Subcutaneous abdominal adipose tissue (tissue), 5 donors: ENCODE results near the gene CADPS2.
"Not testable (repeated sequence)": the region's sequence is repeated elsewhere in the genome, so short reads cannot be mapped to it uniquely, and the experiment has no call there.

Experiments used
- H3K27ac ChIP-seq: one replicate; pipeline ENCODE4 v1.7.0; 2013; ENCODE audit warnings: low read depth, mild to moderate bottlenecking, inconsistent platforms, low read length, moderate library complexity
- H3K27me3 ChIP-seq, 5 donors: one replicate each; pipeline ENCODE4 v1.7.0; 2013; ENCODE audit warnings: low read length in 5 of 5, inconsistent platforms in 1 of 5; ENCODE audit not compliant: control insufficient read depth in 5 of 5, insufficient read depth in 4 of 5
- H3K36me3 ChIP-seq, 5 donors: one replicate each; pipeline ENCODE4 v1.7.0; 2013; ENCODE audit warnings: low read length in 5 of 5; ENCODE audit not compliant: control insufficient read depth in 5 of 5, insufficient read depth in 5 of 5
- H3K4me1 ChIP-seq, 5 donors: one replicate each; pipeline ENCODE4 v1.7.0; 2013; ENCODE audit warnings: low read length in 5 of 5, mild to moderate bottlenecking in 3 of 5, moderate library complexity in 1 of 5; ENCODE audit not compliant: control insufficient read depth in 5 of 5, insufficient read depth in 5 of 5
- H3K4me3 ChIP-seq, 5 donors: one replicate each; pipeline ENCODE4 v1.7.0; 2013; ENCODE audit warnings: low read length in 5 of 5, low read depth in 1 of 5
- H3K9ac ChIP-seq, 5 donors: one replicate each; pipeline ENCODE4 v1.7.0; 2013; ENCODE audit warnings: low read length in 5 of 5, mild to moderate bottlenecking in 4 of 5, moderate library complexity in 3 of 5
- H3K9me3 ChIP-seq, 5 donors: one replicate each; pipeline ENCODE4 v1.7.0; 2013; ENCODE audit warnings: low read length in 5 of 5; ENCODE audit not compliant: control insufficient read depth in 5 of 5
- donor health status: healthy.
- donor health status: healthy.
- donor health status: healthy.
- donor health status: healthy.
- donor health status: healthy.

The CADPS2 gene

GRCh38 chr7:122672536-122672935 lies 213.7 kb downstream of the CADPS2 start:
- H3K27me3 ChIP-seq: no peaks in the 10 kb centered on the region
- H3K9ac ChIP-seq: no peak overlapping the region
- no peaks in the 10 kb centered on the region for H3K36me3 ChIP-seq
- no peak overlapping the region for H3K4me3 ChIP-seq
- peaks cover 0 to 11% (median 6%) of the 10 kb centered on the region in 5 donors for H3K4me1 ChIP-seq
- H3K27ac ChIP-seq: no peak overlapping the region
- no peaks in the 10 kb centered on the region for H3K9me3 ChIP-seq

- H3K4me1 ChIP-seq: no peaks in the 10 kb centered on the region
- no peaks in the 10 kb centered on the region for H3K9me3 ChIP-seq
- no peaks in the 10 kb centered on the region for H3K27me3 ChIP-seq
- no peak overlapping the region for H3K9ac ChIP-seq
- no peaks in the 10 kb centered on the region for H3K36me3 ChIP-seq
- H3K27ac ChIP-seq: no peak overlapping the region
- H3K4me3 ChIP-seq: no peak overlapping the region
Measured at GRCh38 chr7:122663733-122664132, 222.5 kb downstream of the CADPS2 start.

GRCh38 chr7:122658856-122659255 lies 227.4 kb downstream of the CADPS2 start:
- Histone ChIP-seq H3K27me3 (no peaks in the 10 kb centered on the region), H3K4me3 (no peak overlapping the region), H3K4me1 (no peaks in the 10 kb centered on the region), H3K9me3 (peaks cover 0 to 3% (median 0%) of the 10 kb centered on the region in 5 donors), H3K36me3 (no peaks in the 10 kb centered on the region), H3K27ac (no peak overlapping the region), H3K9ac (no peak overlapping the region)

- Histone ChIP-seq H3K27me3 (no peaks in the 10 kb centered on the region), H3K9ac (no peak overlapping the region), H3K27ac (no peak overlapping the region), H3K36me3 (no peaks in the 10 kb centered on the region), H3K4me1 (peaks cover 0 to 4% (median 0%) of the 10 kb centered on the region in 5 donors), H3K9me3 (peaks cover 0 to 3% (median 0%) of the 10 kb centered on the region in 5 donors), H3K4me3 (no peak overlapping the region)
Measured at GRCh38 chr7:122653685-122654084, 232.6 kb downstream of the CADPS2 start.

- Histone ChIP-seq H3K4me3 (no peak overlapping the region), H3K27me3 (no peaks in the 10 kb centered on the region), H3K4me1 (peaks cover 0 to 4% (median 0%) of the 10 kb centered on the region in 5 donors), H3K9ac (no peak overlapping the region), H3K27ac (no peak overlapping the region), H3K9me3 (peaks cover 0 to 3% (median 0%) of the 10 kb centered on the region in 5 donors), H3K36me3 (no peaks in the 10 kb centered on the region)
Measured at GRCh38 chr7:122652876-122653275, 233.4 kb downstream of the CADPS2 start.

GRCh38 chr7:122651451-122651850 lies 234.8 kb downstream of the CADPS2 start:
- peaks cover 0 to 3% (median 0%) of the 10 kb centered on the region in 5 donors for H3K9me3 ChIP-seq
- no peaks in the 10 kb centered on the region for H3K27me3 ChIP-seq
- no peaks in the 10 kb centered on the region for H3K36me3 ChIP-seq
- H3K9ac ChIP-seq: no peak overlapping the region
- no peak overlapping the region for H3K27ac ChIP-seq
- peaks cover 0 to 4% (median 0%) of the 10 kb centered on the region in 5 donors for H3K4me1 ChIP-seq
- no peak overlapping the region for H3K4me3 ChIP-seq

- Histone ChIP-seq H3K4me1 (no peaks in the 10 kb centered on the region), H3K36me3 (no peaks in the 10 kb centered on the region), H3K9ac (no peak overlapping the region), H3K9me3 (no peaks in the 10 kb centered on the region), H3K27me3 (no peaks in the 10 kb centered on the region), H3K27ac (no peak overlapping the region), H3K4me3 (no peak overlapping the region)
Measured at GRCh38 chr7:122643250-122643649, 243.0 kb downstream of the CADPS2 start.

GRCh38 chr7:122638459-122638858 lies 247.8 kb downstream of the CADPS2 start:
- H3K9ac ChIP-seq: no peak overlapping the region
- H3K36me3 ChIP-seq: no peaks in the 10 kb centered on the region
- H3K4me1 ChIP-seq: no peaks in the 10 kb centered on the region
- no peaks in the 10 kb centered on the region for H3K27me3 ChIP-seq
- no peak overlapping the region for H3K27ac ChIP-seq
- no peak overlapping the region for H3K4me3 ChIP-seq
- peaks cover 0 to 5% (median 0%) of the 10 kb centered on the region in 5 donors for H3K9me3 ChIP-seq

- Histone ChIP-seq H3K36me3 (no peaks in the 10 kb centered on the region), H3K4me3 (no peak overlapping the region), H3K9me3 (peaks cover 0 to 5% (median 0%) of the 10 kb centered on the region in 5 donors), H3K4me1 (no peaks in the 10 kb centered on the region), H3K27ac (no peak overlapping the region), H3K27me3 (no peaks in the 10 kb centered on the region), H3K9ac (no peak overlapping the region)
Measured at GRCh38 chr7:122637784-122638183, 248.5 kb downstream of the CADPS2 start.

- H3K27ac ChIP-seq, H3K4me1 ChIP-seq, H3K4me3 ChIP-seq, H3K9me3 ChIP-seq, H3K36me3 ChIP-seq, H3K27me3 ChIP-seq, H3K9ac ChIP-seq: not testable (repeated sequence)
Measured at GRCh38 chr7:122635481-122635880, 250.8 kb downstream of the CADPS2 start.

- H3K27ac ChIP-seq: no peak overlapping the region
- H3K4me1 ChIP-seq: no peaks in the 10 kb centered on the region
- H3K36me3 ChIP-seq: no peaks in the 10 kb centered on the region
- no peak overlapping the region for H3K4me3 ChIP-seq
- no peak overlapping the region for H3K9ac ChIP-seq
- H3K27me3 ChIP-seq: no peaks in the 10 kb centered on the region
- peaks cover 0 to 5% (median 0%) of the 10 kb centered on the region in 5 donors for H3K9me3 ChIP-seq
Measured at GRCh38 chr7:122633472-122633871, 252.8 kb downstream of the CADPS2 start.
